Activated CD4-positive, alpha-beta T cell treated with anti-CD3 and anti-CD28 coated beads for 1 hour (primary cell): ENCODE results near the gene ZNF723.
"Not testable (repeated sequence)": the region's sequence is repeated elsewhere in the genome, so short reads cannot be mapped to it uniquely, and the experiment has no call there.

Source experiments
- DNase-seq: peaks from one replicate; pipeline ENCODE4 v3.0.0-alpha.2; 2020

ZNF723 gene

DNA sequence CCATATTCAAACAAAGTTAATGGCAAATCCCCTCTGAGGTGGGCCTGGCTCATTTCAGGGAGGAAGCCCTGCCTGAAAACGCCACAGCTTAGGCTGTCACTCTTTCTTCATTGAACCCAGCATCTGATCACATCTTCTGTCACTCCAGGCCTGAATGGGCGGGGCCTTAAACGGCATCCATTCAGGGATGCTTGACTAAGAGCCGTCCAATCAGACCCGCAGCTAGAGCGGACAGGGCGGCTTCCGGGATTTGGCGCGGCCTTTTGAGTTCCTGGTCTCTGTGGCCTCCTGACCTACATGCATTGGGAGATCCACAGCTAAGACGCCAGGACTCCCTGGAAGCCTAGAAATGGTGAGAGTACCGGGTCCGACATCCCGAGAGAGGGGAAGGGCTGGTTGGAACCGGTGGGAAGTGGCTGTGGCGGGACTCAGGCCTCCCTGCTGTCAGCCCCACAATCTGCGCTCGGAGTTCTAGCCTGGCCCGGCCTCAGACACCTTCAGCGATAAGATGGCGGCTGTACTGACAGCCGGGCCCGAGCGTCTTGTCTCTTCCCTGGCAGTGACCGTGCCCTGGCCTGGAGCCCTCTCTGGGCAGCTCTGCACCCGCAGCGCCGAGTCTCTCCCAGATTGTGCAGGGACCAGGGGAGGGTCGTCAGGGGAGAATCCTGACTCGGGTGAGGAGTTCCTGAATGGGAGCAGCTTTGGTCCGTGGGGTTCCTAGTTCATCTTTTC lies at the start of gene ZNF723:
Gene ZNF723 (plus strand): TSS at position 261 of the 732 bp plus-strand sequence. CDS start 89 bp downstream, at position 350.
- no peak for DNase-seq

- no peak for DNase-seq
Measured at GRCh38 chr19:22783651-22784410, 48.3 kb upstream of the ZNF723 start, which contains the start of gene ZNF99. Gene ZNF99 (minus strand): TSS chr19:22784151. CDS start chr19:22784016, 135 bp downstream.

DNA sequence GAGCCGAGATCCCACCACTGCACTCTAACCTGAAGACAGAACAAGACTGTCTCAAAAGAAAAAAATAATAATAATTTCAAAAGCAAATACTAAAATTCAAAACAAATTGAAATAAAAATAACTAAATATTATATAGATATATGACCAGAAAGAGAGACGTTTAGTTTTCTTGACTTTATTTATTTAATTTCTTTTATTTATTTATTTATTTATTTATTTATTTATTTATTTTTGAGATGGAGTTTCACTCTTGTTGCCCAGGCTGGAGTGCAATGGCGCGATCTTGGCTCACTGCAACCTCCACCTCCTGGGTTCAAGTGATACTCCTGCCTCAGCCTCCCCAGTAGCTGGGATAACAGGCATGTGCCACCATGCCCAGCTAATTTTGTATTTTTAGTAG lies 39.2 kb upstream of the ZNF723 start:
- DNase-seq: not testable (repeated sequence)

- no peak for DNase-seq
Measured at GRCh38 chr19:22797040-22797439, 35.1 kb upstream of the ZNF723 start.

DNA sequence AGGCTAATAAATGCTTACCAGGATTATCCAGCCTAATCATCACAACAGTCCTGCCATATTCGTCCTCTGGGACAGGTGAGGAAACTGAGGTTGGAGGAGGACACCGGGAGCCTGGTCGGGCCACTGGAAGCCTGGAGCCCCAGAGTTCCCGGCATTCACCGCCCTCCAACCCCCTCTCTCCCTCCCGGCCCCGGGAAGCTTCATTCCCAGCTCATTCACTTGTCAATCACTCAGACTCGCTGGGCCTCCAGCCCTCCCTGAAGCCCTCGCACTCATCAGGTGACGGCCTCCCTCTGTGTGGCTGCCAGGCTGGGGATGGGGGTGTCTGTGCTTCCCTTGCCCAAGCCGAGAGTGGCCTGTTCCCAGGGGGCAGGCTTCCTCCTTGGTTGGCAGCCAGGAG lies 25.7 kb upstream of the ZNF723 start:
- DNase-seq: no peak

GRCh38 chr19:22807061-22807835 lies 24.8 kb upstream of the ZNF723 start:
- no peak for DNase-seq

DNA sequence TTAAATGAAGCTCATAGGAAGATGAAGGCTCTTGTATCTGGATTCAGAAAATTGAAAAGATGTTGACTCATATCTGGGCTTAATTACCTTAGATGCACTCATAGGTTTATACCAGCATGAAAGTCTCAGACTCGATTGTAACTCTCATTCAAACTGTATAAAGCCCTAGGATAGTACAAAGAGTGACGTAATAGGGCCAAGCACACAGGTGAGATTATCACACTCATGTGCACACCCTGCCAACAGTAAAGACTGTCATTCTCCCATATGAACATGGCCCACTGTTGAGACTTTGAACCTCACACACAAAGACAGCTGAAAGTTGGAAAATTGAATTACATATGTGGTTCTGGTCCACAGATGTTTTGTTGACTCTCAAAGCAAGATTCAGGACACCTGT lies 18.0 kb upstream of the ZNF723 start:
- no peak for DNase-seq

DNA sequence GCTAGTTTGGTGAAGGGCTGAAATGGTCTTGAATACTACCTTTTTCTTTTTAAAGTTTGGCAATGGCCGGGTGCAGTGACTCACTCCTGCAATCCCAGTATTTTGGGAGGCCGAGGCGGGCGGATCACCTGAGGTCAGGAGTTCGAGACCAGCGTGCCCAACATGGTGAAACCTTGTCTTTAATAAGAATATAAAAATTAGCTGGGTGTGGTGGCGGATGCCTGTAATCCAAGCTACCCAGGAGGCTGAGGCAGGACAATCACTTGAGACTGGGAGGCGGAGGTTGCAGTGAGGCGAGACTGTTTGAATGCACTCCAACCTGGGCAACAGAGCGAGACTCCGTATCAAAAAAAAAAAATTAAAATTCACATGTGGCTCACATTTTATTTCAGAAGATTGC lies 880 bp upstream of the ZNF723 start:
- no peak for DNase-seq

DNA sequence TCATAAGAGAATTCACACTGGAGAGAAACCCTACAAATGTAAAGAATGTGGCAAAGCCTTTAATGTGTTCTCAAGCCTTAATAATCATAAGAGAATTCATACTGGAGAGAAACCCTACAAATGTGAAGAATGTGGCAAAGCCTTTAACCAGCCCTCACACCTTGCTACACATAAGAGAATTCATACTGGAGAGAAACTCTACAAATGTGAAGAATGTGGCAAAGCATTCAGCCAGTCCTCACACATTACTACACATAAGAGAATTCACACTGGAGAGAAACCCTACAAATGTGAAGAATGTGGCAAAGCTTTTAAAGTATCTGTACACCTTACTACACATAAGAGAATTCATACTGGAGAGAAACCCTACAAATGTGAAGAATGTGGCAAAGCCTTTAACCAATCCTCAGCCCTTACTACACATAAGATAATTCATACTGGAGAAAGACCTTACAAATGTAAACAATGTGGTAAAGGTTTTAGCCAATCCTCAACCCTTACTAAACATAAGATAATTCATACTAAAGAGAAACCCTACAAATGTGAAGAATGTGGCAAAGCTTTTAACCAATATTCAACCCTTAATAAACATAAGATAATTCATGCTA lies 25.7 kb downstream of the ZNF723 start:
- not testable (repeated sequence) for DNase-seq

- DNase-seq: no peak
Measured at GRCh38 chr19:22882797-22883196, 50.7 kb downstream of the ZNF723 start.

- no peak for DNase-seq
Measured at GRCh38 chr19:22893855-22894270, 61.8 kb downstream of the ZNF723 start.

- no peak for DNase-seq
Measured at GRCh38 chr19:22901431-22902130, 69.5 kb downstream of the ZNF723 start.
